B cell (primary cell): Measurements from ENCODE around the gene PIN1. TPM values are rescaled to one million over a fixed set of nuclear protein-coding genes. Genes with fewer than 3 reads are reported as not detected.

Experiments used
- ATAC-seq: fragments of 200-7000 bp; cut with Tn5 transposase; one replicate; pipeline ENCODE4 v1.10.0; 2021; ENCODE audit warnings: low read depth, mild to moderate bottlenecking, moderate number of reproducible peaks, moderate library complexity
- CTCF ChIA-PET: fragments of 350-600 bp; sonication (Branson Sonifier 250); formaldehyde crosslinking; loops from one replicate; lab custom pipeline; 2021; ENCODE audit warnings: antibody characterized with exemption, inconsistent platforms; lab: Charles Lee
- POLR2A ChIA-PET: fragments of 350-600 bp; sonication (Branson Sonifier 250); formaldehyde crosslinking; loops from one replicate; lab custom pipeline; 2021; ENCODE audit warnings: antibody characterized with exemption; lab: Charles Lee
- DNase-seq: peaks from one replicate; pipeline ENCODE4 v3.0.0; 2013
- H2AFZ ChIP-seq: 2 replicates; pipeline ENCODE4 v1.6.1; 2012; ENCODE audit warnings: mild to moderate bottlenecking, low read depth, low read length; ENCODE audit not compliant: insufficient read depth, poor library complexity, severe bottlenecking
- H3K27ac ChIP-seq, 2 donors: 1 replicate in 1 of 2; 2 replicates in 1 of 2; pipeline ENCODE4 v1.5.1; 2012 to 2013; ENCODE audit warnings: low read length in 2 of 2, mild to moderate bottlenecking in 2 of 2, moderate library complexity in 1 of 2
- H3K27me3 ChIP-seq, 4 experiments: fragments of 200-600 bp in 1 of 4; sonication (generic) in 1 of 4; replicated peaks in 1 of 4; 1 replicate in 2 of 4; 2 replicates in 2 of 4; pipeline versions ENCODE4 v1.6.1 to v1.7.0; 2013 to 2016; ENCODE audit warnings: low read length in 3 of 4, mild to moderate bottlenecking in 2 of 4, mixed read lengths in 1 of 4, moderate library complexity in 1 of 4; ENCODE audit not compliant: insufficient read depth in 4 of 4, control insufficient read depth in 3 of 4; ENCODE audit errors: control extremely low read depth in 1 of 4
- H3K36me3 ChIP-seq, 2 experiments: replicated peaks in 1 of 2; 1 replicate in 1 of 2; 2 replicates in 1 of 2; pipeline versions ENCODE4 v1.6.1 to v1.7.1; 2013; ENCODE audit warnings: low read length in 1 of 2; ENCODE audit not compliant: insufficient read depth in 2 of 2, control insufficient read depth in 1 of 2; ENCODE audit errors: control extremely low read depth in 1 of 2, extremely low read depth in 1 of 2
- H3K4me1 ChIP-seq, 2 donors: fragments of 200-600 bp in 1 of 2; sonication (generic) in 1 of 2; 1 replicate in 1 of 2; 2 replicates in 1 of 2; pipeline versions ENCODE4 v1.5.1 to v1.6.1; 2013 to 2017; ENCODE audit warnings: low read length in 2 of 2; ENCODE audit not compliant: control insufficient read depth in 2 of 2, insufficient read depth in 2 of 2
- H3K4me2 ChIP-seq: replicated peaks from 2 replicates; pipeline ENCODE3; 2012; ENCODE audit warnings: mild to moderate bottlenecking, low read depth, low read length; ENCODE audit not compliant: poor library complexity, severe bottlenecking
- H3K4me3 ChIP-seq, 5 experiments: fragments of 200-600 bp in 1 of 5; sonication (generic) in 1 of 5; 1 replicate in 3 of 5; 2 replicates in 2 of 5; pipeline versions ENCODE4 v1.5.1 to v1.7.0; 2011 to 2016; ENCODE audit warnings: low read length in 4 of 5, mild to moderate bottlenecking in 4 of 5, low read depth in 2 of 5, control low read depth in 1 of 5, moderate library complexity in 1 of 5; ENCODE audit not compliant: insufficient read depth in 1 of 5; ENCODE audit errors: control extremely low read depth in 1 of 5, extremely low read depth in 1 of 5
- H3K79me2 ChIP-seq: fragments of 200-600 bp; sonication (generic); one replicate; pipeline ENCODE4 v1.6.0; 2016; ENCODE audit warnings: low read length; ENCODE audit not compliant: control insufficient read depth, insufficient read depth
- H3K9ac ChIP-seq: fragments of 200-600 bp; sonication (generic); 2 replicates; pipeline ENCODE4 v1.6.1; 2017; ENCODE audit warnings: mild to moderate bottlenecking, low read length, moderate library complexity
- H3K9me3 ChIP-seq, 3 donors: one replicate each; pipeline versions ENCODE4 v1.6.1 to v1.7.1; 2013; ENCODE audit warnings: low read length in 2 of 3; ENCODE audit not compliant: control insufficient read depth in 2 of 3, insufficient read depth in 1 of 3; ENCODE audit errors: control extremely low read depth in 1 of 3
- H4K20me1 ChIP-seq: 2 replicates; pipeline ENCODE4 v1.6.0; 2012; ENCODE audit warnings: mild to moderate bottlenecking, low read length; ENCODE audit not compliant: insufficient read depth, control insufficient read depth, poor library complexity, severe bottlenecking
- H3K27ac Mint-ChIP-seq: one replicate; pipeline ENCODE4 v1.8.0; 2021; ENCODE audit warnings: mixed read lengths
- H3K27me3 Mint-ChIP-seq: one replicate; pipeline ENCODE4 v1.8.0; 2021; ENCODE audit warnings: mixed read lengths
- H3K4me1 Mint-ChIP-seq: one replicate; pipeline ENCODE4 v1.8.0; 2021; ENCODE audit warnings: mixed read lengths
- H3K4me3 Mint-ChIP-seq: one replicate; pipeline ENCODE4 v1.8.0; 2021; ENCODE audit warnings: mixed read lengths
- H3K9me3 Mint-ChIP-seq: one replicate; pipeline ENCODE4 v1.8.0; 2022; ENCODE audit warnings: mixed read lengths; ENCODE audit not compliant: insufficient read depth
- EZH2 ChIP-seq: IDR thresholded peaks from 2 replicates; pipeline ENCODE4 v1.6.1; 2012; ENCODE audit warnings: borderline replicate concordance, low read depth, mild to moderate bottlenecking, moderate library complexity, low read length; ENCODE audit not compliant: insufficient read depth, poor library complexity, severe bottlenecking
- WGBS: methylation state at CpG from one replicate; pipeline ENCODE4 v1.1.5; 2013; ENCODE audit warnings: missing lambda C conversion rate; ENCODE audit not compliant: insufficient coverage; 5-methylcytosine and 5-hydroxymethylcytosine counted together
- intact Hi-C: fragments of 100-400 bp; cut with micrococcal nuclease; formaldehyde crosslinking; loops from one replicate; pipeline ENCODE4 v1.10.0; 2022
- polyA plus RNA-seq: library from polyadenylated mRNA; depleted of rRNA; stranded (reverse); fragments of >200 nt; gene quantifications from 2 replicates; pipeline ENCODE4 v1.2.3, GENCODE V29; 2012
- total RNA-seq, 2 donors: library from RNA; stranded (reverse); fragments of 120-200 nt in 1 of 2; gene quantifications; 1 replicate in 1 of 2; 2 replicates in 1 of 2; pipeline versions ENCODE4 v1.2.3 to v1.2.4, GENCODE V29; 2013 to 2022
- TF ChIP-seq, protein P1 (sequence below): fragments of 200-600 bp; IDR thresholded peaks from one replicate; pipeline ENCODE4 v1.8.0; 2022; ENCODE audit warnings: antibody characterized with exemption, mild to moderate bottlenecking

The PIN1 gene
- total and polyA plus RNA-seq, 2 donors (not counting 1 experiment from before 2014, with no cell fraction given): 58.9 to 99.0 TPM

DNA sequence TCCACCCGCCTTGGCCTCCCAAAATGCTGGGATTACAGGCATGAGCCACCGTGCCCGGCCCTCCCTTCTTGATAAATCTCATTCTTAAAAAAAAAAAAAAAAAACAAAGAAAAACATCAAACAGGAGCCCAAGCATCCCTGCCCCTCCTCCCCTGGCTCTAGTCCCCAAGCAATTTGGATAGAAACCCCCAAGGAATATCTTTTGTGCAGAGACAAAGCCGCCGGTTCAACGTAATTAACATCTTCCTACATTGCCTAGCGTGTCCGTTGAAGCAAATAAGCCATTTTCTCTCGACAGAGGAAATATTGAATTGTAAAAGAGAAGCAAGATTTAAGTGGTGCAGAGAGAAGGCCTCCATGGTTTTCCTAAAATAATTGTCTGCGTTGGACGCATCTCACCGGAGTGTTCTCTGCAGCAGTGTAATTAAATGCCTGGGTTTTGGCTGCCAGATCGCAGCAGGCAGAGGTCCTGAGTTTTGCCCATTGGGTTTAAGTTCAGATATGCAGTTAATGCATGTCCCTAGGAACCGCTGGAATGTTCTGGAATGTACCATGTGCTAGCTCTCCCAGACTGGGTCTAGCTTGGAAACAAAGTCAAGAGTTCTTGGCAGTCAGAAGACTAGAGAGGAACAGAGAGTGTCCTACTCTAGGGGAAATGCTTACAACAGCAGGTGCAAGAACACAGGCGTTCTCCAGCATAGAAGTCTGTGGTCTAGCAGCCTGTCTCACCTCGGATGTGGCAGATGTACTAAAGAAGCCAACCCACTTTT lies 30.8 kb downstream of the PIN1 start:
- TF ChIP-seq, protein P1, sequence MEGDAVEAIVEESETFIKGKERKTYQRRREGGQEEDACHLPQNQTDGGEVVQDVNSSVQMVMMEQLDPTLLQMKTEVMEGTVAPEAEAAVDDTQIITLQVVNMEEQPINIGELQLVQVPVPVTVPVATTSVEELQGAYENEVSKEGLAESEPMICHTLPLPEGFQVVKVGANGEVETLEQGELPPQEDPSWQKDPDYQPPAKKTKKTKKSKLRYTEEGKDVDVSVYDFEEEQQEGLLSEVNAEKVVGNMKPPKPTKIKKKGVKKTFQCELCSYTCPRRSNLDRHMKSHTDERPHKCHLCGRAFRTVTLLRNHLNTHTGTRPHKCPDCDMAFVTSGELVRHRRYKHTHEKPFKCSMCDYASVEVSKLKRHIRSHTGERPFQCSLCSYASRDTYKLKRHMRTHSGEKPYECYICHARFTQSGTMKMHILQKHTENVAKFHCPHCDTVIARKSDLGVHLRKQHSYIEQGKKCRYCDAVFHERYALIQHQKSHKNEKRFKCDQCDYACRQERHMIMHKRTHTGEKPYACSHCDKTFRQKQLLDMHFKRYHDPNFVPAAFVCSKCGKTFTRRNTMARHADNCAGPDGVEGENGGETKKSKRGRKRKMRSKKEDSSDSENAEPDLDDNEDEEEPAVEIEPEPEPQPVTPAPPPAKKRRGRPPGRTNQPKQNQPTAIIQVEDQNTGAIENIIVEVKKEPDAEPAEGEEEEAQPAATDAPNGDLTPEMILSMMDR: no peak
- TF ChIP-seq EZH2: no peak
- no peaks in the 10 kb centered on the region for H3K4me1 Mint-ChIP-seq
- peaks cover 4% of the 10 kb centered on the region for H3K27me3 Mint-ChIP-seq
- ChIA-PET POLR2A (no interaction called here), CTCF (no interaction called here)
- no peak overlapping the region for H3K27ac ChIP-seq
- H3K9me3 ChIP-seq: no peaks in the 10 kb centered on the region
- H3K79me2 ChIP-seq: no peaks in the 10 kb centered on the region
- H3K27ac Mint-ChIP-seq: no peak overlapping the region
- H3K4me2 ChIP-seq: no peak overlapping the region
- DNase-seq (no peak), ATAC-seq (no peak)
- WGBS: 86% methylated on average over 11 of the region's 16 CpGs
- H4K20me1 ChIP-seq: no peaks in the 10 kb centered on the region
- no peaks in the 10 kb centered on the region for H3K36me3 ChIP-seq
- H3K4me3 ChIP-seq: no peak overlapping the region
- H3K27me3 ChIP-seq: no peaks in the 10 kb centered on the region
- no peak overlapping the region for H3K9ac ChIP-seq
- H3K4me1 ChIP-seq: no peaks in the 10 kb centered on the region
- no peak overlapping the region for H2AFZ ChIP-seq
- no peaks in the 10 kb centered on the region for H3K9me3 Mint-ChIP-seq
- intact Hi-C loops: no loop called here
- H3K4me3 Mint-ChIP-seq: no peak overlapping the region

DNA sequence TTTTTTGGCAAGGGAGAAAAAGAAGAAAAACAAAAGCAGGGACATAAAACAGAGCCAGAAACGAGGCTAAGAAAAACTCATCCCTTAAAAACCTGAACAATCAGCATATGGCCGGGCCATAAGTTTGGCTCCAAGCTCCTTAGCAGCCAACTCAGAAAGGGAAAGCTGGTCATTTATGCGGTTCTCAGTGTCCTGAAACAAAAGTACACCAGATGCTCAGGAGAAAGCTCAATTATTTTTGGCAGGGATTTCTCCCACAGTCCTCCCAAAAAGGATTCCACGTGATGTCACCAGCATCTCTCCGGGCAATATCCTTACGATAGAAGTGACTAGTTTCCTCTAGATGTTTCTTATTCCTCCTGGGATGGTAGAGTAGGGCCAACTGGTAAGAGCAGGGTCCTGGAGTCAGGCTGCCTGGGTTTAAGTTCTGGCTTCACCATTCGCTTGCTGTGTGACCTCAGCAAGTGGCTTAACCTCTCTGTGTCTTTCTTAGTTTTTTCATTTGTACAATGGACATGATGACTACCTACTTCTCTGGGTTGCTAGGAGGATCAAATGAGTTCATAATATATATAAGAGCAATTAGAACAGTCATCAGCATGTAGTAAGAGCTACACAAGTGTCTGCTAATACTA lies 34.0 kb downstream of the PIN1 start:
- peaks cover 8% of the 10 kb centered on the region for H3K27me3 Mint-ChIP-seq
- TF ChIP-seq EZH2: no peak
- TF ChIP-seq, protein P1: no peak
- H3K9ac ChIP-seq: no peak overlapping the region
- no peaks in the 10 kb centered on the region for H3K4me1 Mint-ChIP-seq
- ChIA-PET POLR2A (no interaction called here), CTCF (interaction anchor here (0.7 kb wide), 1 partner anchor 1639 kb away, joined by 3 read pairs; no protein-coding TSS in a partner anchor)
- no peaks in the 10 kb centered on the region for H3K9me3 ChIP-seq
- no peaks in the 10 kb centered on the region for H4K20me1 ChIP-seq
- no peak overlapping the region for H3K4me2 ChIP-seq
- intact Hi-C loops: no loop called here
- no peaks in the 10 kb centered on the region for H3K79me2 ChIP-seq
- no peak overlapping the region for H3K4me3 ChIP-seq
- H3K9me3 Mint-ChIP-seq: no peaks in the 10 kb centered on the region
- H3K27ac Mint-ChIP-seq: no peak overlapping the region
- H3K27me3 ChIP-seq: no peaks in the 10 kb centered on the region
- no peak overlapping the region for H2AFZ ChIP-seq
- no peaks in the 10 kb centered on the region for H3K4me1 ChIP-seq
- no peak overlapping the region for H3K4me3 Mint-ChIP-seq
- ATAC-seq (no peak), DNase-seq (no peak)
- WGBS: 96% methylated on average over 5 of the region's 7 CpGs
- no peak overlapping the region for H3K27ac ChIP-seq
- H3K36me3 ChIP-seq: no peaks in the 10 kb centered on the region
